Activated T-cell treated with anti-CD3 and anti-CD28 coated beads for 48 hours (primary cell): ENCODE measurements around the gene PRR7.
"Not testable (repeated sequence)": the region's sequence is repeated elsewhere in the genome, so short reads cannot be mapped to it uniquely, and the experiment has no call there.

Experiments
- DNase-seq: peaks from one replicate; pipeline ENCODE4 v3.0.0-alpha.2; 2020; ENCODE audit warnings: low read depth

PRR7 gene

DNA sequence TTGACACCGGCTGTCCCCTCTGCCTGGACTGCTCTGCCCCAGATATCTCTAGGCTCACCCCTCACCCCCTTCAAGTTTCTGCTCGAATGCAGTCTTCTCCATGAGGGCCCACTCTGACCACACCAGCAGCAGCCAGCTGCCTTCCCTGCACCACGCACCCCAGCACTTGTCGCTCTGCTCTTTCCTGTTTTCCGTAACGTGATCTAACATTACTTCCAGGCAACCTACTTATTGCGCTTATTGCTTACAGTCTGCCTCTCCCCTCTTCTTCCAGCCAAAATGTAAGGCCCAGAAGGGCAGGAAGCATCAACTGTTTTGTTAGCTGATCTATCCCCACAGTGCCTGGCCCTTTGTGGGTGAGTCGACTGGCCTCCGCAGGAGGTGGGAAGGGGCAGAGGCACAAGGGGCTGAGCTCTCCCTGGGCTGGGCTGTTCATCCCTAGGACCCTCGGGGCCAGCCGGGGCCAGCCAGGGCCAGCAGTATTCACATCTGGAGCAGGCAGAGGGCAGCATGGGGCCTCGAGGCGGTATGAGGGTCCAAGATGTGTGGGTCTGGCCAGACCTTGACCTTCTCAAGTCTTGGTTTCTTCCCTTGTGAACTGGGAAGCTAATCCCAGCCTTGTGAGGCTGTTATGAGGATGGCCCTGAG, 38.4 kb downstream of the PRR7 start:
- DNase-seq = no peak

- not testable (repeated sequence) for DNase-seq
Observed at GRCh38 chr5:177485753-177486152, 39.1 kb downstream of the PRR7 start.

GRCh38 chr5:177486256-177486655, 39.6 kb downstream of the PRR7 start:
- DNase-seq = no peak

GRCh38 chr5:177487144-177487543, 40.5 kb downstream of the PRR7 start:
- DNase-seq = no peak

GRCh38 chr5:177487975-177488374, 41.4 kb downstream of the PRR7 start:
- no peak for DNase-seq

GRCh38 chr5:177489119-177489716, 42.6 kb downstream of the PRR7 start:
- DNase-seq = no peak

DNA sequence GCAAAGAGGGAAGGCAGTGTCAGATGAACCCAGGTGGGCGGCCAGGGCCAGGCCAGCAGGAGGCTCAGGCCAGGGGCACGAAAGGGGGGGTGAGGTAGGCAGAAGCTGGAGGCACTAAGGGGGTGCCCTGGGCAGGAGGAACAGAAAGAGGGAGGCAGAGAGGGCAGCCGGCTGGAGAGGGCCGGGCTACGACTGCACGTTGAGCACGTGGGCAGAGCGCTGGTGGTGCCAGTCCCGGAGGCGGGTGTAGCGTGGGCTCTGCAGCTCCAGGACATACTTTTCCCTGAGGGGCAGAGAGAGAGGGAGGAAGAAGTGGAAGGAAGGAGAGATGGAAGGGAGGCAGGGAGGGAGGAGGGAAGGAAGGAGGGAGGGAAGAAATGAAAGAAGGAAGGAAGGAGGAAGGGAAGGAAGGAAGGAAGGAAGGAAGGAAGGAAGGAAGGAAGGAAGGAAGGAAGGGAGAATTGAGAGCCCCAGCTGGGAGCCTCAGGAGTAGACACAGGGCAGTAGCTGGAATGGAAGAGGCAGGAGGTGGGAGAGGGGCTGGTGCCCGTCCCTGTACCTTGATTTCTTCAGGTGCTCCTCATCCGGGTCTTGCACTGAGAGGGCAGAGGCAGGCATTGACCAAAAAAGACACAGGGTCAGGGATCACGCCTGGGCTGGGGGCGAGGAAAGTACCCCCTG, 43.8 kb downstream of the PRR7 start:
- no peak for DNase-seq

- no peak for DNase-seq
Observed at GRCh38 chr5:177490992-177491391, 44.4 kb downstream of the PRR7 start.

GRCh38 chr5:177491429-177491945, 44.9 kb downstream of the PRR7 start:
- peak; percentile 52 for DNase-seq

DNA sequence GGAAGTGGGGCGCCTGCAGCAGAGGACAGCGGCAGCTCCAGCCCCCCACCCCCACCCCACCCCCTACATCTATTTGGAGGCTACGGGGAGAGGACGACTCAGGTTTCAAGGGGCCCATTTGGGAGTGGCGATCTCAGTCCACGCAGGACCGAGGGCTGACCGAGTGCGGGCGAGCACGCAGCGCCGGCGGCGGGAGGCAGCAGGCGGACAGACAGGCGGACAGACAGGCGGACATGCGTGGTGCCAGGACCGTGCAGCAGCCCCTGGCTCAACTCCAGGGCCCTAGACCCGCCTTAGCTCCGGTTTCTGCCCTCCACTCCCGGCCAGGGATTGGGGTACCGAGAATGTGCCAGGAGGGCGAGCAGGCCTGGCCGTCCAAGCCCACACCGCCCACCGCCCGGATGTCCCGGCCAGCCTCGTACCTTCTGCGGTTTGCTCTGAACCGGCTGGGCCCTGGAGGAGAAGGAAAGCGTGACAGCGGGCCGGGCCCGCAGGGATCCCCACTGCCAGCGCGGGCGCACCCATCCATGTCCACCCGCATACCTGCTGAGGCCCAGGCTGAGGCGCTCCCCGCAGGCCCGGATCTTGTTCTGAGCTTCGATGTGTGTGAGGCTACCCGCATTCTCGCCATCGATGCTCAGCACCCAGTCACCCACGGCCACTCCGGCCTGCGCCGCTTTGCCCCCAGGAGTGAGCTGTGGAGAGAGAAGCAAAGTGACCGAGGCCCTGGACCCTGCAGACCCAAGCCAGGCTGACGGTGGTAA, 45.6 kb downstream of the PRR7 start:
- no peak for DNase-seq

DNA sequence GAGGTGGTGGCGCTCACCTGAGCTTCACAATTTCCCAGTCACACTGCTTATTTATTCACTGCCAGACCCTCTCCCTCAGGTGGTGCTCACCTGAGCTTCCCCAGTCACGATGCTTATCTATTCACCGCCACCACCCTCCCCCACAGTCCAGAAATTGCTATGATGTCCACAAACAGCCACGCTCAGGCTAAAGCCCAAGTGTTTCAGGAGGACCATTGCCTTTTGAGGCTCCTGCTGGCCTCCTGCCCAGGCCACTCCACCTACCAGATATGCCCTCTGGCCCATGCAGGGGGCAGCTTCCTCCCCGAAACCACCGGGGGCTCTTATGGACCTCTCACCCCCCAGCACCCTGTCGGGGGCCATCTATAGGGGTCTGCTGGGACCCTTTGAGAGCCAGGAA, 46.2 kb downstream of the PRR7 start:
- DNase-seq = no peak

- no peak for DNase-seq
Observed at GRCh38 chr5:177493795-177494345, 47.3 kb downstream of the PRR7 start.

- DNase-seq = no peak
Observed at GRCh38 chr5:177494346-177495195, 48.0 kb downstream of the PRR7 start.

DNA sequence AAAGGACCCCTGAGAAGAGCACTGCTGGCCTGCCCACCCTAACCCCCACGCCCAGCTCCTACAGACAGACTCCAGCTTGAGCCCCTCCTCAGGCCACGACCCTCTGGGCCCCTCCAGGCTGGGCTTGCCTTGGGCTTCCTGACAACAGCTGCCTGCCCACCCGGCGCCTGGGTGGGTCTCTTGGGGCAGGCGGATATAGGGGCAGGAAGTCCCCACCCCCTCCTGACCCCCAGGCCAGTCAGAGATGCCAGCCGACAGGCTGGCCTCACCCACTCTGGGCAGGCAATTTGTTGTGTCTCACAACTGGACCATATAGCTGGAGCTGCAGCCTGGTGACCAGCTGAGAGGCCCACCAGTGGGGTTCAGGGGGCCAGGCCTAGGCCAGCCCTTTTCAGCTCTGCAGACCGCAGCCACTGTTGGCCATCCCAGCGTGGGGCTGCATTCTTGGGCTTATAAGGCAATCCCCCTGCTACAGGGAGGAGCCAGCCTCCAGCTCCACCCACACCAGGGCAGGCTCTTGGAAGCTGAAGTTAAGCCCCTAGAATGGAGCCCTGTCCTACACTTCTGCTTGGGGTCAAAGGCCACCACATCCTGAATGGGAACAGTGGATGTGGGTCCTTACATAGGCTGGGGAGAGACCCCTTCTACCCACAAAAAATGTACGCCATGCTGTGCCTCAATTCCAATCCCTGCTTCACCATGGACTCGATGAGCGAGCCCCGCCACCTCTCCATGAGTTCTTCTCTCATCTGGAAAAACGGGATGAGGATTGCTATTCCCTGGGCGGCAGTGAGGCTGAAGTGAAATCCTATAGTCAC, 48.8 kb downstream of the PRR7 start:
- no peak for DNase-seq

- DNase-seq = no peak
Observed at GRCh38 chr5:177496070-177496726, 49.6 kb downstream of the PRR7 start.

- DNase-seq = no peak
Observed at GRCh38 chr5:177496727-177497291, 50.2 kb downstream of the PRR7 start.

GRCh38 chr5:177497292-177498012, 50.8 kb downstream of the PRR7 start, which contains the start of gene PDLIM7:
TSS of gene PDLIM7 (minus strand) at chr5:177497604. CDS start at chr5:177496512, 1,092 bp downstream.
- peak; percentile 96 for DNase-seq

- no peak for DNase-seq
Observed at GRCh38 chr5:177498013-177498787, 51.6 kb downstream of the PRR7 start.
